GM19468 (cell line): Measurements from ENCODE around the gene SORBS2.

Experiments used
- ATAC-seq: cut with Tn5 transposase; IDR thresholded peaks from one replicate; pipeline ENCODE4 v1.9.1; 2021; ENCODE audit warnings: mild to moderate bottlenecking, moderate library complexity, moderate number of reproducible peaks; ENCODE audit not compliant: unreplicated experiment; ENCODE audit errors: extremely low read depth

The SORBS2 gene

DNA sequence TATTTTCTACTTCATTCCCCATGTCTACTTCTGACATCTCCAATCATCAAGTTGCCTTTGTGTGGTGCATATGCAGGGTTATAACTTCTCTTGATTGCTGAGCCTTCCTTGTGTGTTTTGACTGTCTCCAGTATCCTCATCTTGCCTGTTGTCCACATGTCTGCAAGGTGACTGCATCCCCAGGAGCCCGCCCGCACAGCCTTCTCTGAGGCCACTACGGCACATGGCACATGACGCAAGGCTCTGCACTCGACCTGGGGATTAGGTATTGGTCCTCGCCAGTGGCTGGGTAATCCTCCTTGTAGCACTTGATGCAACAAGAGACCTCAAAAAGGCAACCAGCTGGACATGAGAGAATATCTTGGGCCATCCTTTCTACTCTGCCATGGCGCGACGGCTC lies 122.6 kb downstream of the SORBS2 start:
- no peak for ATAC-seq

DNA sequence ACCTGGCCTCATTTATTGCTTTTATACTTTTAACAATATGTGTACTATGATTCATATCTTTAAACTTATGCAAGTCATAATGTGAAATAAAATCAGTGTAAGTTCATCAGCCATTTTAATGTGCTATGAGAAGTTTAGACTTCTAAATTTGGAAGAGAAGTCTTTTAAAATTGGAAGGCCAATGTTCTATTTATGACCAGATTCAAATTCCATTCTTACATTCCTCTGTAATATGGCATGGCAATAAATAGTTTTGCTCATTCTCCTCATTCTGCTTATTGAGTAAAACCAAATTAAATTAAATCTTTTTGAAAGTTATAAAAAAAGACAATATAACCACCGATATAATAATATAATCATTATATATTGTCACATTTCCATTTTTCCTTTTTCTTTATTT lies 126.2 kb downstream of the SORBS2 start:
- no peak for ATAC-seq

DNA sequence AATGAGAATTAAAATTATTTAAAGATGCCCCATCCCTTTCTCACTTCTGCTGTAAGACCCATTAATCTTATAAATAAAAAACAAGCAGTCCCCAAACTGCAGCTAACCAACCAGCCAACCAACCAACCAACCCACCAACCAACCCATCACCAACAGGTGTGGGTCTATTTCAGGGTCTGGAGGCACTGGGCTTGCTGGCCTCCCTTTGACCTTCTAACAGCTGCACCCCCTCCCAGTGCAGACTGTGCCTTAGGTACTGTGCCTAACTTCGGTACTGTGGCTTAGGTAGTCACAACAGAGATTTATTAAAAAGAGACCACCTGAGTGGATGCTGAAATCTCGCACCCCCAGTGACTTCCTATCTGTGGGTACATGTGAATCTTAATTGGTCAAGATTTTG lies 128.1 kb downstream of the SORBS2 start:
- ATAC-seq = no peak

DNA sequence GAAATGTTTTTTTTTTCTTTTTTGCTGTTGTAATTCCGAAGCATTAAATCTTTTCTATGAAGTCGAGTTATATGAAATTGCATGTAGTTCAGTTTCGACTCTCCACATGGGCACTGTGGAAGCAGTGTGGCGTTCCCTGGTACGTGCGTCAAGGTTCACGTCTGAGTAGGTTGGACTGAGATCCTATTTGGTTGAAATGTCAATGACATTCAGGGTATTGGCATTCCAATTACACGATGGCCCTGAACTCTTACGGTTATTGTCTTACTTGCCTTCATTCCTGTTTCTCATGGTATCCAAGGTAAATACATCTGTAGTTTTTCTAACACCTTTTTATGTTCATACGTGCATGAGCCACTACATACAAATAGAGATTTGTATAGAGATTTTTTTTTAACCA lies 128.8 kb downstream of the SORBS2 start:
- no peak for ATAC-seq

DNA sequence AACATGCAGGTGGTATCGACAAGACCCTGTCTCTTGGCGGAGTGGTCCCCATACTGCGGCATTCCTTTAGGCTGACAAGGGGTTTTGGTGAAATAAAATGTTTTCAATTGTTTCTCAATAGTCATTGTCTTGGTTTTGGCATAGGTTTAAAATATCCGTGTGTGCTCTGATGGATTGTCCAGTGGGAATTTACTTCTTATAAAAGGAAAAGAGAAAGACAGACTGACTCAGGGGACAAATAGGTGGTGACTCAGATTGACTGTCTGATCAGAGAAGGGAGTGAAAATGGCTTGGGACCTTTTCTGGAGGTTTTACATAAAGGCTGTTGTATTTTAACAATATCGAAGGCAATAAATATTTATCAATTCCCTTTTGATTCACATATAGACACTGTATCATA lies 129.8 kb downstream of the SORBS2 start:
- ATAC-seq = no peak

DNA sequence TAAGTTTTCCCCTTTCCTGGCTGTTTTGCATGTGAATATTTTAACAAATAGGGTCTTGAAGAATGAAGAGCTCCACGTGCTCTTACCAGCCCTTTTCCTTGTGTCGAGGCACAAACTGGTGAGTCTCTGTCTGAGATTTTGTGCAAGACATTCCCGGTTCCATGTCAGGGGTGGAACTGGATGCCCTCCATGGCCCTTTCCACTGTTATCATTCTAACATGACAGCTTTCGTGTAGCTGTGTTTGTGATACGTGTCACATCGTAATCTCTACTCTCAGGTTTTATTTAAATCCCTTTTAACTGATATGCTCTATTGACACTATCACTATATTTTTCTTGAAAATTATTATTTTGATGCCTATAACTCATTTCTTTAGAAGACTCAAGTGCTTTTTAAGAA lies 130.4 kb downstream of the SORBS2 start:
- ATAC-seq = no peak

DNA sequence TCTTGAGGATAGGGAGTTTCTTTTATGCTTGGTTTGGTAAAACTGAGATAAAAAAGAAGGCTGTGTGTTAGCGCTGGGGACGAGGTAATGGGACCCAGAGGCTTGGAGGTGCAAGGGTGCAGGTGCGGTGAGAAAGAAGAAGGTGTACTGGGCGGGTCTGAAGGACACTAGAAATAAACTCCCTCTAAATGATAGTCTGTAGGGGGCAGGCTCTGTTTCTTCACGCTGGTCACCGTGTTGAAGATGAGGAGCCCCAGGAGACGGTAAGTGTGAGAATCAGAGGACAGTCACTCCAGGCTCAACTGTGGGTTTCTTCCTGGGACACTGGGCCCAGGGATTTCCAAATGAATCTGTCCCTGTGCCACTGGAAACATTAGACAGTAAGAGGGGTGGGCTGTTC lies 131.4 kb downstream of the SORBS2 start:
- no peak for ATAC-seq

DNA sequence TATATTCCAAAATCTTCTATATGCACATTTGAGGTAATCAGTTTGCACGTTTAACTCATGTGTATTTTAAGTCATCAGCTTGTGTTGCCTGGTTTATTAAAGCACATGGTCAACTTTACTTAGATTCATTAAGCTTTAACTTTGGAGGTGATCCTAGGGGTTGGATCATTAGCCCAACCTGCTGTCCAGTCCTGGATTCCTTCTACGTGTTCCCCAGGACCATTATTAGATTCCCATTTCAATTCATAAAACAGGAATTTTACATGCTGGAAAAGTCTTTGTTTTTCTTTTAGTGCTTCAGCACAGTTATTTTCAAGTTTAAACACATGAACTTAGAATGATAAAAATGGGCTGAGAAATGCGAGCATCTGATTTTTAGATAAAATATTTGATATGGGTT lies 132.5 kb downstream of the SORBS2 start:
- ATAC-seq = no peak

DNA sequence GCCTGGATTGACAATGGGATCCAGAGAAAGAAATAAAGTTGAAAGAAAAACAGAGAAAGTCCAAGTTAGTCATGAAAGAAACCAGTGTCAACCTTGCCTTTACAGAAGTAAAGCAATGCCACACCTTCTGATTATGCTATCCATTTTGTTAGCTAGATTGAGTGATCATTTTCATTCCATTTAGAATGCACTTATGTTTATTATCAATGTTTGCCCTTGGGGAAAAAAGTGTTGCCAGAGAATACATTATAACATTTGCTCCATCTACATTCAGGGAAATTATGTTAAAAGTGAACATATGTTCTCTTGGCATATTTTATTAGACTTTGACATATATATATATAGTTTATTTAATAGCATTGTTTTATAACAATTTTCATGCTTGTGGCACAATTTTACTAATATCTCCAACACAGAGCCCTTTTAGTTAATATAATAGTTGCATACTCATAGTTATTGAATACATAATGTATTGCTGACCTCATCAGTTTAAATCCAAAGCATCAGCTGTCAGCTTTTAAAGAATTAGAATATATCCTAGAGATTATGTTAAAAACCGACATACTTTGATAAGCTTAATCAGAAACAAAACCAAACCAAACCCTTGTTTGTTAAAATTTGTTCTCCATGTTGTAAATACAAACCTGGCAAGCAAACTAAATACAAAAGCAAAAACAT lies 134.2 kb downstream of the SORBS2 start:
- ATAC-seq = no peak

DNA sequence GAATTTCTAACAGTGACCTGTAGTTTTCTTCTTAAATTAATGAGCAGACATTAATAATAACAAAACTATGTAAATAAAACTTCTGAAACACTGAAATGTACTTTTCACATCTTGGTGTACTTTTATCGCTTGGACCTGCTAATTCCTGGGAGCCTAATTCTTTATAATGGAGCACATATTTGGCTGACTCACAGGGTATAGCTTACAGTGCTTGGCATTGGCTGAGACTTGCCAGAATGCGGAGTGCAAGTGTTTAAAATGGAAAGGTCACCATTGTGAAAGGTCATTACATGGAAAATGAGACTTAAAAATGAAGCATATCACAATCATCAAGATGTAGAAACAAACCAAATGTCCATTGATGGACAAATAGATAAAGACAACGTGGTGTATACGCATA lies 139.4 kb downstream of the SORBS2 start:
- no peak for ATAC-seq

DNA sequence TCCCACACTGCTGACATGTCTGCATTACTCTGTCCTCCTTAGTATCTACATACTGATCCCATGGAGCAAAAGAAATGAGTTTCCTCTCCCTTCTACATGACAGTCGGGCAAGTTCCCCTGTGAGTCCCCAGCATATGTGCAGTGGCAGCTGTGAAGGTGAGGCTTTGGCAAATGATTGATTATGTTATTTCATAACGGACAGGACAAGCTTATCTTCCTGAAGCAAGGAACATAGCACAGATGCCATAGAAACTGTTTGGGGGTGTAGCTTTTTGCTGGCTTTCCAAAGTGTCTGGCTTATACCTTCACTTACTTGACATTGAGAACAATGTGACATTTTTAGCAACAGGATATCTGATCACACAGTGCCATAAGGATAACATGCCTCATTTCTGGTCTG lies 139.8 kb downstream of the SORBS2 start:
- ATAC-seq = no peak

DNA sequence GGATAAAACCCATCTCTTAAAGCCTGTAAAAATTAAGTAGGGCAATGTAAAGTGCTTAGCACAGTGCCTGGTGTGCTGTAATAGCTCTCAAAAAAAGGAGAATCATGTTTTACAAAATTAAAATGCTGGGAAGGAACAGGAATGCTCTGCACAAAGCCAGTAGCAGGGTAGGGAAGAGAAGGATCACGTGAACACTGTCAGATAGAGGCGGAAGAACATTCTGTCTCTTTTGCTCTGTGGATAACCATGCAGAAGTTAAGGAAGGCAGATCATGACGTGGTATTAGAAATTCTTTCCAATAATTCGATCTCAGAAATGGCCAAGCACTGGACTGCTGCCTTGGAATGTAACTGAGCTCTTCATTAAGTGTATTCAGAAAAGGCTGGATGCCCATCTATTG lies 140.5 kb downstream of the SORBS2 start:
- ATAC-seq = no peak

DNA sequence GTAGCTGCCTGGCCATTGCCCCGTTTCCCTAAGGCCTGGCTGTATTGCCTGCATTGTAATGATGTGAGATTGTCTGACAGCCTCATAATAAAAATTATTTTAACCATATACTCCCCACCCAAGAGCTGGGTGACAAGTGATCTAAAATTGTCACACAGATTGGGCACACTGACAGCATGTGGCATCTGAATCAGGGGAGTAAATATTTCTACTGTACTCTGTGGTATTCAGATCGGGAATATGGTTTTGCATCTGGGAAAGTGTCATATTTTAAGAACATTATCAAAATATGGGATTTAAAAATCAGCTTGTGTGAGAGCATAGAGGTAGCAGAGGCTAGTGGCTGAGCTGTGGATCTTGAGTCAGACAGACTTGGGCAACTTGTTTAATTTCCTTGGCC lies 140.9 kb downstream of the SORBS2 start:
- no peak for ATAC-seq

DNA sequence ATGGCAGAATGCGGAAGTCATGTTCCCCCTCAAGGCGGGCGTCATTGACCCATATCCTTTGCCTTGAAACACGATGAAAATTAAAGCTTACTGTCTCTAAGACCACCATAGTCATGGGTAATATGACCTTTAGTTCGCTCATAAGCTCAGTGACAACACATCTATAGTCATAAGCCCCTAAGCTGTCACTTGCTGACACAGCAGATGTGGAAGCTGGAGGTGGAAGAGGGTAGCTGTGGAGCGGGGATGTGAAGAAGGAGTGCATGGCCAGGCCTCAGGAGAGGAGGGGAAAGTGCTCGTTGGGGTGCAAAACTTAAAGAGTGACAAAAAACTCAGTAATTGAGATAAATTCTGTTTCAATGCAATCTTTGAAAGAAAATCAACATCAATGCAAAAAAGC lies 142.7 kb downstream of the SORBS2 start:
- no peak for ATAC-seq

DNA sequence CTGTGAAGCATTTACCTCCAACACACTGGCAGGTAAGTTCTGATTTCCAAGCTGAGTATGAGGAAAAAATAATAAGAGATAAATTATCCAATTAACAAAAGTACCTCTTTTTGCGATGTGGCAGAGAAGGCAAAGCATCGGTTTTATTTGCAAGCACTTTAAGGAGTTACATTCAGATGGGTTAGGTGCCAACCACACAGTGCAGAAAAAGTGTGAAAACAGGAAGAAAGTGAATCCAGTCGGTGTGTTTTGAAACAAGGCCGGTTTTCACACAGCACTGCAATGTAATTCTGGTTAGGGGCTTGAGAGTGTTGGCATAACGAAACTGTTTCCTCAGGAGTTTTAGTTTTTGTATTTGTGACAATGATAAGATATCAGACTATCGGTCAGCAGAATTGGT lies 145.8 kb downstream of the SORBS2 start:
- ATAC-seq = no peak

DNA sequence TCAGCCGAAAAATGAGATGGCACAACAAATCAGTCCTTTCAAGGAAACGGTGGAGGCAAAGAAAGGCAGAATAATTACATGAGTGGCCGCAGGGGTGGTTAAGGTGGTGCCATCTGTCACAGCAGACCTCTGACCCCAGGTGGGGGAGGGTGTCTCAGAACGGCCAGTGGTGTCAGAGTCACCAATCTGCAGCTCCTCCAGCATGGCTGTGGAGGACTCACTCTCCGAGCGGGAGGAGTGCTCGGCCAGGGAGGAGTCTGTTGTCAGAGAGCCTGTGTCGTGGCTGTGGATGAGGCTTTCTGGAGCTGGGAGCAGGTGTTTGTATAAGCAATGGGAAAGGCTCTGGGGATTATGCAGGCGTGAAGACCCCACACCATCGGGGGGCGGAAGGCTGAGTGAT lies 146.3 kb downstream of the SORBS2 start:
- ATAC-seq = no peak

DNA sequence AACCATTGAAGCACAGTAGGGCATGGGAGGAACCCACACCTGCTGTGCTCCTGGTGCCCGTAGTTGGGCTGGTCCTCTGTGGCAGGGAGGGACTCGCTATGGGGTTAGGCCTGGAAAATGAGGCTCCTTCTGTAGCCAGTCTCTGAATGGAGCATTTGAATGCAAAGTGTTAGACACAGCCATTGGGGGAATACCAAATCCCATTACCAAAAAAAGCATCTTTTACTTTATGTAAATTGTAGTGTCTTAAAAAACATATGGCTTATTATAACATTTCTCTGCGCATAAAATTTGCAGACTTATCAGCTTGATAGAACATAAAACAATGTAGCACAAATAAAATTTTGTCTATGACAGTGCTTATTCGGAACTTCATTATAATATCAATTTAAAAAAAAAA lies 147.5 kb downstream of the SORBS2 start:
- no peak for ATAC-seq

DNA sequence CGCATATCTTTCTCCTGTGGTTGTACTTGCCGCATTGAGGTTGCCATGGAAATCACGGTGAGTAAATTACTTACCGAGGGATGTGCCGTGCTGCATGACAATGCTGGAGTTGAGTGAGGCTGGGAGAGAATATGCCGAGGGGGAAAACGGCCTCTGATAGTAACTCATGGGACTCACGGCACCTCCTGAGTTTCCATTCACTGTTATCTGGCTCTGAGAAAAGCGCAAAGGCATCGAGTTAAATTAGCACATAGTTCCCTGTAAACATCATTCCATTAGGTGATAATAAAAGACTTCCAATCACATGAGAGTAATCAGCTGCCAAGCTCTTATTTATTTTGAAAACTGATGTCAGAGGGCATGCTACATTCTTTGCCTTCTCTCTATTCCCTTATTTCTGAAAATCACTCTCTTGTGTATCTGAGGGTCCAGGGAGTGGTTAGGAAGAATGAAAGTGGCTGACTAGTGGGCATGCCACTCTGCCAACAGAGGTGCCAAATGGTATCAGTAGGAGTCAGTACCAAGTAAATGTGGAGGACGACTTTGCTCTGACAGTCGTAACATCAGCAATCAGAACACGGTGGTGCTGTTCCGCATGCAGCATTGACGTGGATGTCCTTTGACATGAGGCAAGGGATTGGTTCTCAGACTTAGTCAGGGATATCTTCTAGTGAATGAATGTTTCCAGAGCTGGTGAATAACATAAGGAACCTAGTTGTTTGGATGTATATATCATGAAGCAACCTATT lies 149.8 kb downstream of the SORBS2 start:
- ATAC-seq = no peak

DNA sequence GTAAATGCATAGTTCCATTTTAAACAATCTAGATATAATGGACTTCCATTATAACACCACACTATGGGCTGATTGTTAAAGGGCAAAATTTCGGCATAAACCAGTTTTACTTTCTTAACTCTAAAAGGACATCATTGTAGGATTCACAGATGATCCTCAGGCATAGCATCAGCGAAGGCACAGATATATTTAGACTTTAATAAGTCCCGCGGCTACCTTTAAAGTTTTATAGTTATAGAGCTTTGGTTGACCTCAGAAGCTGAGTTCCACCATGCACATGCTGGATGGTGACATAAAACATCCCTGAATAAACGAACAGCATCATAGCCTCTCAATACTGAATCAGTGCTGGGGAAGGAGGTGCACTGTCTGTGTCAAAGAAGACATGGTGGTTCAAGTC lies 151.7 kb downstream of the SORBS2 start:
- ATAC-seq = no peak

DNA sequence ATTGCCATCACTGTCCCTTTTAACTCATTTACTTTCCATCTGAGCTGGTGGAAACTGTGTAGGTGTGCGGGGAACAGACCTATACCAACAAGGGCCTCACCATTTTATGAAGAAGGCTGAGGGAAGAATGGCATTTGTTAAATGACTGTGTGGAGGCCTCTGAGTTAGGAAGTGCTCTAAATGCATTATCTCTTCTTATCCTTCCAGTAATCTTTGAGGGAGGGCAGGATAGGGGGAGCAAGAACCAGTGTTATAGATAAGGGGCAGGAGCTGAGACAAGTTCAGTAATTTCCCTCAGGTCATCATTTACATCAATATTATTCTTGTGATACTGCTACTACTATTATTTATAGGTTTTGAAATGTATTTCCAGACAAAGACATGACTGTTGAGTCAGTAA lies 154.3 kb downstream of the SORBS2 start:
- no peak for ATAC-seq

DNA sequence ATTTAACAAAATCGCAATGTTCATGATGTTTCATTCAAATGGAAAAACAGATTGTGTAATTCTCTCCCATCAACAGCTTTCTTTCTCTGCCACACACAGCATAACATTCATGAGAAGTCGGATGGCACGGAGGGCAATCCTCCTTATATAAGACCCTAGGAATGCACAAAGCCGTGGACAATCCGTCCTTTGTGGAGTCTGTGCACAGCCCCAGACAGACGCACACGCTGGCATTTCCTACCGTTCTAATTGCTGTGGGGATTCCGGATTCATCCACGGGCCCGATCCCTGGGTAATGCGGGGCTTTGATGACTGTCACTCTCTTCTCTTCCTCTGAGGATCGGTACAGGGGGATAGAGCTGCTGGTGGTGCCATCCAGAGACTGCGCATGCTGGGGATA lies 154.8 kb downstream of the SORBS2 start:
- no peak for ATAC-seq

DNA sequence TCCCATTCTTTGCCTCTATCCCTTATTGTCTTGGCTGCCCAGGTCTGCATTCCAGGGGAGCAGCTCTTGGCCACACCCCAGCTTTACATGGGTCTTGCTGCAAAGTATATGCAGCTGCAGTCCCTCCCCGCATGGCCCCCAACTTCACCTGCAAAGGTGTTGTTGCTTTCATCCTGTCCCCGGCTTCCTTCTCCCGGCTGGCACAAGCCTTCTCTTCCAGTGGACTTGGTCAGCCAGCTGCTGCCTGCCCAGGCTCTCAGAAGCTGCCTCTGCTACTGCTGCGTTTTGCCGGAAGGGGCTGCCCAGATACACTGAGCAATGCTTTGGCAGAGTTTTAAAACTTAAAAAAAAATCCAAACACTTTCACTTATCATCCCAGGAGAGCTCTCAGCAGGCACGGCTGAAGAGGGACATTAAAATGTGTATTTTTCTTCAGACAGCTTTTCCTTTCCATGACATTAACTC lies 155.5 kb downstream of the SORBS2 start:
- ATAC-seq = no peak
